K562 (cell line): ENCODE measurements around the gene HECW1. TPM values are rescaled to one million over a fixed set of nuclear protein-coding genes. Genes with fewer than 3 reads are reported as not detected.

ENCODE experiments used
- ATAC-seq: fragments of 200-7000 bp; cut with Tn5 transposase; 3 replicates; pipeline ENCODE4 v1.9.1; 2020; ENCODE audit warnings: moderate library complexity
- BruUV-seq: library from RNA; stranded (reverse); fragments of 400-500 nt; replicated peaks from 2 replicates; lab custom pipeline; 2021; lab: Mats Ljungman, UMichigan
- CTCF ChIA-PET: fragments of 300-600 bp; formaldehyde crosslinking; extraction: SDS; loops from one replicate; lab custom pipeline; 2021; ENCODE audit warnings: low intra/inter-chr PET ratio; lab: Yijun Ruan, JAX
- POLR2A ChIA-PET: fragments of 300-600, 350-650 bp; sonication (Branson Sonifier 250); formaldehyde crosslinking; extraction: SDS; loops from one replicate; lab custom pipeline; 2021; ENCODE audit warnings: antibody characterized with exemption, inconsistent platforms; lab: Yijun Ruan, JAX
- DNase-seq, 4 experiments: peaks; one replicate each; pipeline versions ENCODE4 v3.0.0 to v3.0.0-alpha.2; 2011 to 2018; ENCODE audit warnings: low spot score in 3 of 4, mixed read lengths in 3 of 4; ENCODE audit errors: extremely low read depth in 1 of 4
- FAIRE-seq: peaks from 2 replicates; lab custom pipeline; 2011; peaks lifted over from hg19 to GRCh38; lab: Jason Lieb, UNC
- H2AFZ ChIP-seq: 2 replicates; pipeline ENCODE4 v1.6.0; 2011; ENCODE audit warnings: low read depth, low read length, control low read depth, inconsistent platforms
- H3K27ac ChIP-seq: fragments of 200-600 bp; 3 replicates; pipeline ENCODE4 v1.8.0; 2011; ENCODE audit warnings: low read depth, mild to moderate bottlenecking, control low read depth, inconsistent platforms, low read length, moderate library complexity, mixed read lengths; ENCODE audit errors: extremely low read depth
- H3K27me3 ChIP-seq, 2 experiments: fragments of 300-600 bp in 1 of 2; 2 replicates in 1 of 2; 3 replicates in 1 of 2; pipeline versions ENCODE4 v1.6.0 to v1.8.0; 2011; ENCODE audit warnings: inconsistent platforms in 2 of 2, low read length in 2 of 2, mild to moderate bottlenecking in 1 of 2, mixed read lengths in 1 of 2, moderate library complexity in 1 of 2; ENCODE audit not compliant: control insufficient read depth in 2 of 2, insufficient read depth in 2 of 2
- H3K36me3 ChIP-seq: fragments of 300-600 bp; 3 replicates; pipeline ENCODE4 v1.8.0; 2011; ENCODE audit warnings: mild to moderate bottlenecking, low read length, inconsistent platforms; ENCODE audit not compliant: control insufficient read depth, insufficient read depth
- H3K4me1 ChIP-seq, 2 experiments: fragments of 200-600 bp in 1 of 2; replicated peaks in 1 of 2; 2 replicates in 1 of 2; 3 replicates in 1 of 2; pipeline versions ENCODE4 v1.5.1 to v1.8.0; 2011; ENCODE audit warnings: inconsistent platforms in 2 of 2, low read length in 2 of 2, mild to moderate bottlenecking in 1 of 2, mixed read lengths in 1 of 2, moderate library complexity in 1 of 2; ENCODE audit not compliant: control insufficient read depth in 2 of 2, insufficient read depth in 2 of 2
- H3K4me2 ChIP-seq: 2 replicates; pipeline ENCODE4 v1.6.1; 2011; ENCODE audit warnings: low read length, control low read depth, inconsistent platforms, mixed read lengths; ENCODE audit not compliant: insufficient read depth
- H3K4me3 ChIP-seq: fragments of 200-600 bp; sonication (generic), shearing (Covaris generic); 2 replicates; pipeline ENCODE4 v1.5.1; 2016; ENCODE audit warnings: control low read depth, inconsistent platforms
- H3K79me2 ChIP-seq: fragments of 200-600 bp; 3 replicates; pipeline ENCODE4 v1.8.0; 2011; ENCODE audit warnings: low read length, inconsistent platforms; ENCODE audit not compliant: control insufficient read depth, insufficient read depth
- H3K9ac ChIP-seq, 2 experiments: 2 replicates each; pipeline versions ENCODE4 v1.6.0 to v1.6.1; 2011; ENCODE audit warnings: low read depth in 2 of 2, low read length in 2 of 2, control low read depth in 1 of 2, inconsistent platforms in 1 of 2, mild to moderate bottlenecking in 1 of 2, mixed read lengths in 1 of 2; ENCODE audit not compliant: insufficient read depth in 1 of 2
- H3K9me1 ChIP-seq: one replicate; pipeline ENCODE4 v1.6.0; 2011; ENCODE audit warnings: inconsistent platforms, mild to moderate bottlenecking, low read length, moderate library complexity; ENCODE audit not compliant: control insufficient read depth, insufficient read depth
- H3K9me3 ChIP-seq: replicated peaks from 2 replicates; pipeline ENCODE4 v1.5.1; 2011; ENCODE audit warnings: low read depth, low read length, inconsistent platforms; ENCODE audit not compliant: control insufficient read depth, insufficient read depth
- H4K20me1 ChIP-seq: replicated peaks from 2 replicates; pipeline ENCODE4 v1.6.1; 2011; ENCODE audit warnings: low read length, inconsistent platforms, mixed read lengths; ENCODE audit not compliant: control insufficient read depth, insufficient read depth
- ATF2 ChIP-seq: sonication (generic); formaldehyde crosslinking; IDR thresholded peaks from 2 replicates; pipeline ENCODE4 v1.8.1; 2022; ENCODE audit warnings: missing genetic modification reagents
- DEAF1 ChIP-seq: fragments of 450-650 bp; formaldehyde crosslinking; IDR thresholded peaks from 2 replicates; pipeline ENCODE4 v1.4.0; 2020; ENCODE audit warnings: mild to moderate bottlenecking, moderate library complexity
- ESRRB ChIP-seq: fragments of 250-450 bp; sonication (Bioruptor Pico); IDR thresholded peaks from 2 replicates; pipeline ENCODE4 v1.5.0; 2020; ENCODE audit warnings: mild to moderate bottlenecking, moderate library complexity, borderline replicate concordance
- FOSL1 ChIP-seq: fragments of 200-800 bp; sonication (Bioruptor generic); conservative IDR thresholded peaks from 2 replicates; pipeline ENCODE4 v1.6.1; 2016; ENCODE audit warnings: missing genetic modification characterization, missing compliant biosample characterization
- MAZ ChIP-seq, 2 experiments: fragments of 450-650 bp in 1 of 2; sonication (generic) in 1 of 2; formaldehyde crosslinking; IDR thresholded peaks in 1 of 2; conservative IDR thresholded peaks in 1 of 2; 2 replicates each; pipeline versions ENCODE4 v1.4.0 to v1.5.0; 2020; ENCODE audit warnings: mild to moderate bottlenecking in 1 of 2, missing genetic modification reagents in 1 of 2
- POLR2A ChIP-seq: fragments of 450-650 bp; conservative IDR thresholded peaks from 2 replicates; pipeline ENCODE4 v1.6.1; 2016
- RFX7 ChIP-seq: fragments of 250-450 bp; sonication (Bioruptor Pico); IDR thresholded peaks from 2 replicates; pipeline ENCODE4 v1.5.1; 2021; ENCODE audit warnings: mild to moderate bottlenecking
- SMAD2 ChIP-seq: fragments of 150-350 bp; IDR thresholded peaks from 2 replicates; pipeline ENCODE4 v1.6.1; 2014; ENCODE audit warnings: low read depth, mild to moderate bottlenecking, low read length
- SMAD3 ChIP-seq: fragments of 450-650 bp; formaldehyde crosslinking; conservative IDR thresholded peaks from 2 replicates; pipeline ENCODE4 v1.4.0; 2020; ENCODE audit warnings: mild to moderate bottlenecking
- TBP ChIP-seq: optimal IDR thresholded peaks from 2 replicates; pipeline ENCODE3; 2011; ENCODE audit warnings: low read depth, low read length, improper control_type of control experiment
- TFAM ChIP-seq: fragments of 250-450 bp; sonication (Bioruptor Pico); conservative IDR thresholded peaks from 2 replicates; pipeline ENCODE4 v1.5.0; 2021; ENCODE audit warnings: mild to moderate bottlenecking, moderate library complexity
- VEZF1 ChIP-seq: fragments of 200-800 bp; sonication (Bioruptor generic); IDR thresholded peaks from 2 replicates; pipeline ENCODE4 v1.6.1; 2017; ENCODE audit warnings: missing genetic modification characterization, missing compliant biosample characterization
- WGBS: fragments of 100-300 bp; shearing (Covaris generic); methylation state at CpG from one replicate; pipeline ENCODE4 v1.1.6; 2016; ENCODE audit warnings: low coverage, mixed read lengths; ENCODE audit not compliant: insufficient coverage; ENCODE audit errors: missing lambda C conversion rate; 5-methylcytosine and 5-hydroxymethylcytosine counted together
- in situ Hi-C: fragments of 300-500 bp; cut with MboI; formaldehyde crosslinking; loops from 4 replicates; pipeline ENCODE4 v1.15.0; 2018; ENCODE audit warnings: inconsistent platforms, mixed read lengths
- intact Hi-C: fragments of 100-400 bp; cut with micrococcal nuclease; formaldehyde crosslinking; loops from 2 replicates; pipeline ENCODE4 v1.14.2; 2022
- polyA plus RNA-seq, 8 experiments: library from polyadenylated mRNA; depleted of rRNA in 4 of 8; stranded (reverse) in 5 of 8; unstranded in 3 of 8; fragments of >200 nt; fragmentation: Nextera tagmentation in 2 of 8; fragmentation: Illumina TruSeq in 1 of 8; extraction: Ambion mirVana in 2 of 8; extraction: Trizol in 1 of 8; gene quantifications; 2 replicates each; pipeline versions ENCODE4 v1.2.1 to v1.2.3, GENCODE V29; 2011 to 2014; ENCODE audit warnings: inconsistent platforms in 1 of 8, missing spikeins in 1 of 8
- total RNA-seq, 7 experiments: library from RNA; depleted of rRNA in 6 of 7; stranded (reverse); fragments of >200 nt in 6 of 7; fragmentation: Illumina TruSeq in 2 of 7; extraction: Trizol in 2 of 7; gene quantifications; 2 replicates each; pipeline versions ENCODE4 v1.2.1 to v1.2.3, GENCODE V29; 2011 to 2021; ENCODE audit warnings: low replicate concordance in 1 of 7
- TF ChIP-seq, protein P1 (sequence below): fragments of 450-650 bp; formaldehyde crosslinking; IDR thresholded peaks from 2 replicates; pipeline ENCODE4 v1.4.0; 2020; ENCODE audit warnings: mild to moderate bottlenecking, moderate library complexity

The HECW1 gene
- total and polyA plus RNA-seq, 9 of the 15 experiments (the other 6 are each of a cell fraction or from before 2014, with no cell fraction given), result 0.07 to 0.31 (median 0.13) TPM; not detected in 4

DNA sequence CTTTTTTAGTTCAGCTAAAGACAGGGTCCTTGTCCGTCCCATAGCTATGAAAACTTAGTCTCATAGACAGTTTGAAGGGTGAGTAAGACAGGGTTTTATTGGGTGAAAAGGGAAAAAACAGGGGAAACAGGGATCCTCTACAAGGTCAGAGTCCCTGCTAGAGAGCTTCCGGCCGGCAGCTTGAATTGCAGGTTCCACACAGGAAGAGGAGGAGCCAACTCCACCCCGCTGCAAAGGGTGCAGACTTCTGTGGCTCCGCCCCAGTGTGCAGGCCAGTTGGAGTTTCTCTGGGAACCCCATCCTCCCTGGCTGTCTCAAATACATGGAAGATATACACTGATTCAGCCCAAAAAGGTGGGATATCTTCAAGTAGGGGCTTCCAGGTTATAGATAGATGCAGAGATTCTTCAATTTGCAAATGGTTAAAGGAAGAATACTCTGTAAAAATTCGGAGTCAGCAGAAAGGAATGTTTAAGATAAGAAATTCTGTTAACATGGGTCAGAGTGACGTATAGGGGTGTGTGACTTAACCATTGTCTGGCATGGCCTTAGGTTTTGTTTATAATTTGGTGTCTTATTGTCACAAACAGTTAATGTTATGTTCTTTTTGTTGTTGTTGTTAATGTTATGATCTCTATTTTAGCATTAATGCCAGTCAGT lies 34.6 kb upstream of the HECW1 start:
- intact Hi-C loops (no loop called here), in situ Hi-C loops (no loop called here)
- 29% methylated on average over 7 of the region's 7 CpGs for WGBS
- H3K9me1 ChIP-seq, result no peaks in the 10 kb centered on the region
- no peaks in the 10 kb centered on the region for H3K36me3 ChIP-seq
- H4K20me1 ChIP-seq, result no peaks in the 10 kb centered on the region
- H3K9ac ChIP-seq, result no peak overlapping the region
- FAIRE-seq (peak; percentile 65), DNase-seq (peak; percentile 48 to 72 (median 56)), ATAC-seq (peak; percentile 99)
- ChIA-PET CTCF (interaction anchor here (0.6 kb wide), 1 partner anchor 10 kb away, joined by 3 read pairs; no protein-coding TSS in a partner anchor), POLR2A (interaction anchor here (0.6 to 1.2 kb wide), 7 partner anchors 10 to 1054 kb away, joined by 3 to 10 read pairs (median 3); no protein-coding TSS in a partner anchor)
- no peak overlapping the region for H3K4me3 ChIP-seq
- peak overlapping the region; percentile 53; the same call in 2 of the 3 replicates for H3K27ac ChIP-seq
- peaks cover 4 to 14% of the 10 kb centered on the region in 2 experiments; a peak in 4 of 5 replicates for H3K4me1 ChIP-seq
- H3K27me3 ChIP-seq, result no peaks in the 10 kb centered on the region
- H3K4me2 ChIP-seq, result peak overlapping the region; percentile 35
- H3K9me3 ChIP-seq, result no peaks in the 10 kb centered on the region
- no peaks in the 10 kb centered on the region for H3K79me2 ChIP-seq
- no TSS peak for BruUV-seq
- peak overlapping the region; percentile 82 for H2AFZ ChIP-seq
- TF ChIP-seq SMAD2 (no peak), ATF2 (CRISPR knock-in tag) (no peak), TFAM (CRISPR knock-in tag) (no peak), ESRRB (CRISPR knock-in tag) (no peak), MAZ (CRISPR knock-in tag; conservative IDR thresholded peaks at IDR 0.05 in 1 of 2, IDR thresholded peaks at IDR 0.05 in 1 of 2) (no peak), TBP (no peak), POLR2A (0 out of 2 replicates have a peak, but pooled peaks have one; percentile 35), SMAD3 (CRISPR knock-in tag) (no peak), FOSL1 (tag) (peak; percentile 57; the same call in 1 of the 2 replicates), RFX7 (no peak), VEZF1 (CRISPR knock-in tag) (no peak), DEAF1 (no peak)
- TF ChIP-seq, protein P1, sequence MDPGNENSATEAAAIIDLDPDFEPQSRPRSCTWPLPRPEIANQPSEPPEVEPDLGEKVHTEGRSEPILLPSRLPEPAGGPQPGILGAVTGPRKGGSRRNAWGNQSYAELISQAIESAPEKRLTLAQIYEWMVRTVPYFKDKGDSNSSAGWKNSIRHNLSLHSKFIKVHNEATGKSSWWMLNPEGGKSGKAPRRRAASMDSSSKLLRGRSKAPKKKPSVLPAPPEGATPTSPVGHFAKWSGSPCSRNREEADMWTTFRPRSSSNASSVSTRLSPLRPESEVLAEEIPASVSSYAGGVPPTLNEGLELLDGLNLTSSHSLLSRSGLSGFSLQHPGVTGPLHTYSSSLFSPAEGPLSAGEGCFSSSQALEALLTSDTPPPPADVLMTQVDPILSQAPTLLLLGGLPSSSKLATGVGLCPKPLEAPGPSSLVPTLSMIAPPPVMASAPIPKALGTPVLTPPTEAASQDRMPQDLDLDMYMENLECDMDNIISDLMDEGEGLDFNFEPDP, result no peak
